ENCODE results near the gene CNTNAP2. TPM values are rescaled to one million over a fixed set of nuclear protein-coding genes. Genes with fewer than 3 reads are reported as not detected.

Gene CNTNAP2
- total RNA-seq, 2 donors from 2014 or later: 171 to 228 TPM

GRCh38 chr7:146701166-146701565 is 584.6 kb downstream of the CNTNAP2 start:
- Histone ChIP-seq H3K9me3 (ENCODE audit: control insufficient read depth, low read length) (no peaks in the 10 kb centered on the region), H3K27ac (ENCODE audit: low read depth, low read length) (no peak overlapping the region), H3K27me3 (ENCODE audit: control insufficient read depth, insufficient read depth, low read length, poor library complexity, severe bottlenecking) (no peaks in the 10 kb centered on the region), H3K4me3 (ENCODE audit: low read length) (no peak overlapping the region), H3K9ac (ENCODE audit: extremely low read depth, low read length, poor library complexity, severe bottlenecking) (no peak overlapping the region), H3K36me3 (ENCODE audit: control insufficient read depth, insufficient read depth, low read length) (no peaks in the 10 kb centered on the region), H3K4me1 (ENCODE audit: control insufficient read depth, insufficient read depth, low read length) (no peaks in the 10 kb centered on the region)
- H3K4me3 Mint-ChIP-seq: no peak overlapping the region
- WGBS, 2 experiments (ENCODE audit: insufficient coverage in 1 of 2, insufficient read length in 1 of 2): 96 to 100% methylated on average over 2 to 3 of the region's 3 CpGs
- TF ChIP-seq, protein P1, sequence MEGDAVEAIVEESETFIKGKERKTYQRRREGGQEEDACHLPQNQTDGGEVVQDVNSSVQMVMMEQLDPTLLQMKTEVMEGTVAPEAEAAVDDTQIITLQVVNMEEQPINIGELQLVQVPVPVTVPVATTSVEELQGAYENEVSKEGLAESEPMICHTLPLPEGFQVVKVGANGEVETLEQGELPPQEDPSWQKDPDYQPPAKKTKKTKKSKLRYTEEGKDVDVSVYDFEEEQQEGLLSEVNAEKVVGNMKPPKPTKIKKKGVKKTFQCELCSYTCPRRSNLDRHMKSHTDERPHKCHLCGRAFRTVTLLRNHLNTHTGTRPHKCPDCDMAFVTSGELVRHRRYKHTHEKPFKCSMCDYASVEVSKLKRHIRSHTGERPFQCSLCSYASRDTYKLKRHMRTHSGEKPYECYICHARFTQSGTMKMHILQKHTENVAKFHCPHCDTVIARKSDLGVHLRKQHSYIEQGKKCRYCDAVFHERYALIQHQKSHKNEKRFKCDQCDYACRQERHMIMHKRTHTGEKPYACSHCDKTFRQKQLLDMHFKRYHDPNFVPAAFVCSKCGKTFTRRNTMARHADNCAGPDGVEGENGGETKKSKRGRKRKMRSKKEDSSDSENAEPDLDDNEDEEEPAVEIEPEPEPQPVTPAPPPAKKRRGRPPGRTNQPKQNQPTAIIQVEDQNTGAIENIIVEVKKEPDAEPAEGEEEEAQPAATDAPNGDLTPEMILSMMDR (conservative IDR thresholded peaks at IDR 0.05): no peak
- no peak overlapping the region for H3K27ac Mint-ChIP-seq
- DNase-seq: no peak
- H3K27me3 Mint-ChIP-seq (ENCODE audit: insufficient read depth): no peaks in the 10 kb centered on the region
- H3K9me3 Mint-ChIP-seq: no peaks in the 10 kb centered on the region
- no peaks in the 10 kb centered on the region for H3K36me3 Mint-ChIP-seq (ENCODE audit: low read depth)
- H3K4me1 Mint-ChIP-seq: no peaks in the 10 kb centered on the region

DNA sequence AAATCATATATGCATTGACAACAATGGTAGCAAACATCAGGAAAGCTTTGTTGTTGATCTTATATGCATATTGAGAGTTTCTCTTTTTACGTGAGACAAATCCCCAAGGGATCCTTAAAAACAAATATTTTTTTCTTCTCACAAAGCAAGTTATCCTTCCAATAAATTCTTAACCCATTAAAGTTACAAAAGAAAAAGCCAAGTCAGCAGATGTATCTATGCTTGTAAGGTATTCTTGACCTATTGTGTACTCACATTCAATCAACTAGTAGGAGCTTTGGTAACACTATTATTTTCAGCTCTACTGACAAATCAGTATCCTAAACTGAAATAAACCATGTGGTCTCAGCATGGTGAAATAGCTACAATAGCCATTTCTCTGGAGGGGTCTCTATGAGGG is 586.3 kb downstream of the CNTNAP2 start:
- no peaks in the 10 kb centered on the region for H3K36me3 Mint-ChIP-seq (ENCODE audit: low read depth)
- 77% methylated on average over 1 of the region's 1 CpG; no CpG with 5 or more reads in 1 of the 2 experiments for WGBS, 2 experiments (ENCODE audit: insufficient coverage in 1 of 2, insufficient read length in 1 of 2)

DNA sequence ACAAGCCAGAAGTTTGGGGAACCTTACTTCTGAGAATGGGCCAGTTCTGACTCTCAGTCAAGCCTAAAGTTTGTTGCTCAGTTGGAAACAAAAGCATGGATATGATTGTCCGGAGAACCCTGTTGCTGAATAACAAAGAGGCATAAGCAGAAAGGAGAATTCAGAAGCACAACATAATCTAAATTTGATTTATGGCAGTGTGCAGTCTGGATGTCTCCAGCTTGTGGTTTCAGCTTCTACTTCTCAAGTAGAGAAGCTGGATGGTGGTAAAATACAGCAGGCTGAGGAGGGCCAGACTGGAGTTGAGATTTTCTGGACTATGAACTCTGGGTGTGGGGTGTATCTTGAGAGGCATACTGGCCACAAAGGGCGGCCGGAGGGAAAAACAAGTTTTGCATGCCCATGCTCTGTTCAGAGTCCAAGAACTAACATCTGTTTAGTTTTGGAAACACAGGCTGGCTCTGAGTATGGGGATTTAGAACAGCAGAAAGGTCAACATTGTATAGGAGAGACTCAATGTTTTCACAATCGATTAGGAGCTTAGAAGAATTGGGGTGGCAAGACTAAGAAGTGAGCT is 592.9 kb downstream of the CNTNAP2 start:
- no peak overlapping the region for H3K4me3 Mint-ChIP-seq
- Histone ChIP-seq H3K27ac (ENCODE audit: low read depth, low read length) (no peak overlapping the region), H3K4me1 (ENCODE audit: control insufficient read depth, insufficient read depth, low read length) (no peaks in the 10 kb centered on the region), H3K36me3 (ENCODE audit: control insufficient read depth, insufficient read depth, low read length) (no peaks in the 10 kb centered on the region), H3K9ac (ENCODE audit: extremely low read depth, low read length, poor library complexity, severe bottlenecking) (no peak overlapping the region), H3K9me3 (ENCODE audit: control insufficient read depth, low read length) (no peaks in the 10 kb centered on the region), H3K27me3 (ENCODE audit: control insufficient read depth, insufficient read depth, low read length, poor library complexity, severe bottlenecking) (no peaks in the 10 kb centered on the region), H3K4me3 (ENCODE audit: low read length) (no peak overlapping the region)
- no peaks in the 10 kb centered on the region for H3K27me3 Mint-ChIP-seq (ENCODE audit: insufficient read depth)
- H3K36me3 Mint-ChIP-seq (ENCODE audit: low read depth): no peaks in the 10 kb centered on the region
- no peak overlapping the region for H3K27ac Mint-ChIP-seq
- no peaks in the 10 kb centered on the region for H3K9me3 Mint-ChIP-seq
- no peak for DNase-seq
- H3K4me1 Mint-ChIP-seq: no peaks in the 10 kb centered on the region
- WGBS, 2 experiments (ENCODE audit: insufficient coverage in 1 of 2, insufficient read length in 1 of 2): 91 to 100% methylated on average over 2 to 4 of the region's 4 CpGs
- TF ChIP-seq, protein P1 (conservative IDR thresholded peaks at IDR 0.05): no peak

More for the DNA sequence above, 586.3 kb downstream of the CNTNAP2 start:
- no peaks in the 10 kb centered on the region for H3K4me1 Mint-ChIP-seq
- H3K4me3 Mint-ChIP-seq: no peak overlapping the region
- no peak overlapping the region for H3K27ac ChIP-seq (ENCODE audit: low read depth, low read length)
- DNase-seq: no peak
- no peak overlapping the region for H3K9ac ChIP-seq (ENCODE audit: extremely low read depth, low read length, poor library complexity, severe bottlenecking)
- H3K9me3 ChIP-seq (ENCODE audit: control insufficient read depth, low read length): no peaks in the 10 kb centered on the region
- H3K27me3 Mint-ChIP-seq (ENCODE audit: insufficient read depth): no peaks in the 10 kb centered on the region
- H3K4me3 ChIP-seq (ENCODE audit: low read length): no peak overlapping the region
- H3K36me3 ChIP-seq (ENCODE audit: control insufficient read depth, insufficient read depth, low read length): no peaks in the 10 kb centered on the region
- H3K4me1 ChIP-seq (ENCODE audit: control insufficient read depth, insufficient read depth, low read length): no peaks in the 10 kb centered on the region
- H3K27me3 ChIP-seq (ENCODE audit: control insufficient read depth, insufficient read depth, low read length, poor library complexity, severe bottlenecking): no peaks in the 10 kb centered on the region
- no peaks in the 10 kb centered on the region for H3K9me3 Mint-ChIP-seq
- TF ChIP-seq, protein P1 (conservative IDR thresholded peaks at IDR 0.05): no peak
- H3K27ac Mint-ChIP-seq: no peak overlapping the region
